Right lobe of liver (tissue), 6 donors: ENCODE measurements around the gene FOXO4. TPM values are rescaled to one million over a fixed set of nuclear protein-coding genes. Genes with fewer than 3 reads are reported as not detected.
A peak's percentile ranks its signal among the peaks of the same experiment; 100 is the strongest.

Experiments used
- ATAC-seq, 4 donors: fragments of 200-7000 bp; cut with Tn5 transposase; one replicate each; pipeline ENCODE4 v1.9.1; 2020; ENCODE audit warnings: mild to moderate bottlenecking in 4 of 4, moderate library complexity in 4 of 4
- DNase-seq, 3 donors: peaks; one replicate each; pipeline ENCODE4 v3.0.0-alpha.2; 2020
- H3K27ac ChIP-seq, 3 donors: fragments of 200-600 bp; one replicate each; pipeline ENCODE4 v1.8.0; 2022
- H3K27me3 ChIP-seq, 2 donors: fragments of 200-600 bp; one replicate each; pipeline ENCODE4 v1.8.0; 2022
- H3K36me3 ChIP-seq, 4 donors: fragments of 200-600 bp; sonication (generic) in 1 of 4; one replicate each; pipeline versions ENCODE4 v1.5.1 to v1.8.0; 2017 to 2022; ENCODE audit warnings: control low read depth in 1 of 4
- H3K4me1 ChIP-seq, 4 donors: fragments of 200-600 bp; sonication (generic) in 1 of 4; one replicate each; pipeline versions ENCODE4 v1.5.1 to v1.8.0; 2017 to 2022; ENCODE audit warnings: control low read depth in 1 of 4
- H3K4me3 ChIP-seq, 3 donors: fragments of 200-600 bp; one replicate each; pipeline ENCODE4 v1.8.0; 2022
- H3K9me3 ChIP-seq, 4 donors: fragments of 200-600 bp; sonication (generic) in 1 of 4; one replicate each; pipeline versions ENCODE4 v1.5.1 to v1.8.0; 2017 to 2022; ENCODE audit warnings: control low read depth in 1 of 4
- POLR2A ChIP-seq: fragments of 450-650 bp; IDR thresholded peaks from one replicate; pipeline ENCODE4 v1.6.1; 2017; ENCODE audit warnings: antibody characterized with exemption, mild to moderate bottlenecking
- WGBS: methylation state at CpG from one replicate; pipeline ENCODE4 v1.1.6; 2018; ENCODE audit warnings: low coverage, low lambda C conversion rate; ENCODE audit not compliant: insufficient coverage; ENCODE audit errors: missing lambda C conversion rate; 5-methylcytosine and 5-hydroxymethylcytosine counted together
- intact Hi-C, 2 donors: fragments of 100-400 bp; cut with DNase I; formaldehyde crosslinking; loops; one replicate each; pipeline versions ENCODE4 v1.11.2 to v1.14.1; 2022
- total RNA-seq, 6 experiments: library from RNA; depleted of rRNA in 2 of 6; stranded (reverse); fragments of >200 nt in 2 of 6; fragmentation: NEBNext Ultra II Directional in 3 of 6; extraction: Animal tissue kit (Norgen Biotek cat#: 25700) in 3 of 6; gene quantifications; one replicate each; pipeline versions ENCODE4 v1.1.0 to v1.2.4, GENCODE V29; 2016 to 2023
- TF ChIP-seq, protein P1 (sequence below), 4 donors: fragments of 200-600 bp in 3 of 4; fragments of 450-650 bp in 1 of 4; IDR thresholded peaks; one replicate each; pipeline versions ENCODE4 v1.5.1 to v1.8.0; 2016 to 2022; ENCODE audit warnings: antibody characterized with exemption in 4 of 4, mild to moderate bottlenecking in 2 of 4
- donor health status: DM: no; HTN: yes; CAD: no.
- donor health status: DM: no; HTN: no; CAD: no.
- donor health status: DM: no; HTN: no; CAD: no.
- donor health status: DM: no; HTN: yes; CAD: no.
- donor health status: DM: no; HTN: yes; CAD: no.

FOXO4 gene
- total RNA-seq, 6 experiments from 2014 or later: 5.2 to 12.1 (median 8.5) TPM

DNA sequence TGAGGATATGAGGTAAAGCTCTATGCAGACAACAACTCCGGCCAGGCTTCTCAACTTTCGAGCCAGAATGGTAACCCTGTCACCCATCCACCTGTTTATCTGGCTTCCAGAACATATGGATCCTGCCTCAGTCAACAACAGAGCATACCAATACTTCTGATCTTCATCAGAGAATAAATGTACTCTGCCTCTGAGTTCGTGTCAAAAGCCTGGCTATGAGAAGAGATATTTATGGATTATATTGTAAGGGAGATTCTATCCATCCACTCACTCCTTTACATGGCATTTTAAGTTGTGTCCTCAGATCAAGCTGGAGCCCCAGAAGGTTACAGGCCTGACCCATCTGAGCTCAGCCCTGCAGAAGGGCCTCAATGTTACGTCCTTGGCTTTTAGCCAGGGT, 9.8 kb upstream of the FOXO4 start:
- H3K36me3 ChIP-seq: no peaks in the 10 kb centered on the region
- H3K27me3 ChIP-seq: no peaks in the 10 kb centered on the region
- intact Hi-C loops: no loop called here
- H3K9me3 ChIP-seq: no peaks in the 10 kb centered on the region
- H3K4me1 ChIP-seq: no peaks in the 10 kb centered on the region
- no peak for ATAC-seq
- no peak overlapping the region for H3K27ac ChIP-seq
- no peak for TF ChIP-seq POLR2A
- TF ChIP-seq, protein P1, sequence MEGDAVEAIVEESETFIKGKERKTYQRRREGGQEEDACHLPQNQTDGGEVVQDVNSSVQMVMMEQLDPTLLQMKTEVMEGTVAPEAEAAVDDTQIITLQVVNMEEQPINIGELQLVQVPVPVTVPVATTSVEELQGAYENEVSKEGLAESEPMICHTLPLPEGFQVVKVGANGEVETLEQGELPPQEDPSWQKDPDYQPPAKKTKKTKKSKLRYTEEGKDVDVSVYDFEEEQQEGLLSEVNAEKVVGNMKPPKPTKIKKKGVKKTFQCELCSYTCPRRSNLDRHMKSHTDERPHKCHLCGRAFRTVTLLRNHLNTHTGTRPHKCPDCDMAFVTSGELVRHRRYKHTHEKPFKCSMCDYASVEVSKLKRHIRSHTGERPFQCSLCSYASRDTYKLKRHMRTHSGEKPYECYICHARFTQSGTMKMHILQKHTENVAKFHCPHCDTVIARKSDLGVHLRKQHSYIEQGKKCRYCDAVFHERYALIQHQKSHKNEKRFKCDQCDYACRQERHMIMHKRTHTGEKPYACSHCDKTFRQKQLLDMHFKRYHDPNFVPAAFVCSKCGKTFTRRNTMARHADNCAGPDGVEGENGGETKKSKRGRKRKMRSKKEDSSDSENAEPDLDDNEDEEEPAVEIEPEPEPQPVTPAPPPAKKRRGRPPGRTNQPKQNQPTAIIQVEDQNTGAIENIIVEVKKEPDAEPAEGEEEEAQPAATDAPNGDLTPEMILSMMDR (IDR thresholded peaks at IDR 0.05): no peak
- WGBS: 46% methylated on average over 4 of the region's 4 CpGs
- H3K4me3 ChIP-seq: no peak overlapping the region
- no peak for DNase-seq

DNA sequence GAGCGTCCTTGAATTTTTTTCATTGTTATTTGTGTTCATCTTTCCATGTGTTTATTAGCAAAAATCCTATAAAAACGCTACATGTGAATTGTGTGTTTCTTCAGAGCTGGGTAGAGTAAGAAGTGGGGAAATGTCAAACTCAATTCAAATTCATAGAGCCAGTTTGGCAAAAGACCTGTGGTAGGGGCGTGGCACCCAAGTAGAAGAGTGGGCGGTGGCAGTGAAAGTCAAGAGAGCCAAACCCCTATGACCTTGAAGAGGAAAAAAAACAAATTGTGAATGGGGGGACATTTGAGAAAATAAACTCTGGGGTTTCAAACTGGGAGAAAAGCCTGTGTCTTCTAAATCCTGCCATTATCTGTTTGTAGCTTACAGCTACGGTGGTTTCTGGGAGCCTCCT, 4.4 kb upstream of the FOXO4 start:
- Histone ChIP-seq H3K27ac (no peak overlapping the region), H3K4me3 (no peak overlapping the region), H3K27me3 (no peaks in the 10 kb centered on the region), H3K9me3 (no peaks in the 10 kb centered on the region), H3K4me1 (no peaks in the 10 kb centered on the region), H3K36me3 (no peaks in the 10 kb centered on the region)
- ATAC-seq (no peak), DNase-seq (no peak)
- TF ChIP-seq, protein P1 (IDR thresholded peaks at IDR 0.05): no peak
- no peak for TF ChIP-seq POLR2A
- intact Hi-C loops: no loop called here
- WGBS: 60% methylated on average over 5 of the region's 5 CpGs

DNA sequence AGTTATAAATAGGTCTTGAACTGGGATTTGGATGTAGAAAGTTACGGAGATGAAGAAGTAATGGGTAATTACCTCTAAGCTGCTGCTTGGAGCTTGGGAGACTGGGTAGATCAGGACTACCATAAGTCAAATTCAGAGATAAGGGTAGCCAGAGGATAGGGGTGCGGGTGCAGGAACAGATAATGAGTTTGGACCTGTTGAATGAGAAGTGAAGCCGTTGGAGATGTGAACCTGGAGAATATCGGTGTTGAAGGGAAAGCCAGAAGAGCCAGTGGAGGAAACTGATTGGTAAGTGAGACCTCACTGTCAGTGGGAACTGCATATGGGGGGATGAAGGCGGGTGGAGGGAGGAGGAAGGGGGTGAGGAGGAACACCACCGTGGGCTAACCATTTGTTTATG, 618 bp upstream of the FOXO4 start:
- intact Hi-C loops: no loop called here
- TF ChIP-seq, protein P1 (IDR thresholded peaks at IDR 0.05): no peak
- no peak for TF ChIP-seq POLR2A
- no peak for ATAC-seq

DNA sequence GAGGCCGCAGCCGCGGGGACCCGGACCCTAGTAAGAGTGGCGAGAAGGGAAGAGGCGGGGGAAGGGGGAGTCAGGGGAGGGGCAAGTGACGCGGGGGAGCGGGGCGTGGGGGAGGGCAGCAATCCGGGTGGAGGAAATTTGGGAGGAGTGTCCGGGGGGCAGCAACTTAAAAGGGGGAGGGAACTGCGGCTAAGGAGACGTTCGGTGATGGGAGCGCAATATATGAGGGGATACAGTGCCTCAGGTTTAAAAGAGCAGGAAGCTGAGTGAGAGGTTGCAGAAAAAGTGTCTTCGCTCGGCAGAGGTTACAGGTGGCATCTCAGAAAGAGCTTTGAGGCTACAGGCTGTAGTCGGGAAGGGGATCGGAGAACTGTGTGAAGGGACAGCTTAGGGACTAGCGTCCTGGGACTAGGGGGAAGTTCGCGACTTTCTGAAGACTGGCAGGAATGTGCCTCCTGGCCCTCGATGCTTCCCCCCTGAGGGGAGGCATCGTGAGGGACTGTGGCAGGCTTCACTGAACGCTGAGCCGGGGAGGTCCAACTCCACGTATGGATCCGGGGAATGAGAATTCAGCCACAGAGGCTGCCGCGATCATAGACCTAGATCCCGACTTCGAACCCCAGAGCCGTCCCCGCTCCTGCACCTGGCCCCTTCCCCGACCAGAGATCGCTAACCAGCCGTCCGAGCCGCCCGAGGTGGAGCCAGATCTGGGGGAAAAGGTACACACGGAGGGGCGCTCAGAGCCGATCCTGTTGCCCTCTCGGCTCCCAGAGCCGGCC, 519 bp downstream of the FOXO4 start:
- Histone ChIP-seq H3K27me3 (no peaks in the 10 kb centered on the region), H3K27ac (peak overlapping the region in 1 of 3 donors; percentile 34), H3K4me1 (no peaks in the 10 kb centered on the region), H3K36me3 (no peaks in the 10 kb centered on the region), H3K9me3 (no peaks in the 10 kb centered on the region), H3K4me3 (peak overlapping the region; percentile 39 to 59 (median 54))
- intact Hi-C loops: no loop called here
- TF ChIP-seq, protein P1 (IDR thresholded peaks at IDR 0.05): no peak
- TF ChIP-seq POLR2A: no peak
- WGBS: 17% methylated on average over 24 of the region's 46 CpGs
- ATAC-seq: peak; percentile 73 to 83 (median 78)
- peak in 1 of 3 donors; percentile 32 for DNase-seq

More for the DNA sequence above, 618 bp upstream of the FOXO4 start:
- H3K36me3 ChIP-seq: no peaks in the 10 kb centered on the region
- no peaks in the 10 kb centered on the region for H3K4me1 ChIP-seq
- H3K27ac ChIP-seq: no peak overlapping the region
- H3K27me3 ChIP-seq: no peaks in the 10 kb centered on the region
- no peak for DNase-seq
- 24% methylated on average over 6 of the region's 6 CpGs for WGBS
- H3K4me3 ChIP-seq: peak overlapping the region in 2 of 3 donors; percentile 54 to 59
- H3K9me3 ChIP-seq: no peaks in the 10 kb centered on the region
